Natural killer cell (primary cell): Measurements from ENCODE around the gene AKR1D1. TPM values are rescaled to one million over a fixed set of nuclear protein-coding genes. Genes with fewer than 3 reads are reported as not detected.

ENCODE experiments used
- ATAC-seq, 3 donors: fragments of 150-1000 bp in 2 of 3; fragments of 200-7000 bp in 1 of 3; cut with Tn5 transposase; 1 replicate in 1 of 3; 2 replicates in 2 of 3; pipeline ENCODE4 v1.10.0; 2021; ENCODE audit warnings: mild to moderate bottlenecking in 2 of 3, moderate library complexity in 2 of 3
- DNase-seq, 2 donors: peaks; one replicate each; pipeline versions ENCODE4 v3.0.0 to v3.0.0-alpha.2; 2013 to 2021; ENCODE audit warnings: mixed read lengths in 1 of 2
- H3K27ac ChIP-seq: one replicate; pipeline ENCODE4 v1.5.1; 2013; ENCODE audit warnings: mild to moderate bottlenecking, low read length
- H3K27me3 ChIP-seq: one replicate; pipeline ENCODE4 v1.6.1; 2013; ENCODE audit warnings: low read length; ENCODE audit not compliant: control insufficient read depth, insufficient read depth
- H3K36me3 ChIP-seq: one replicate; pipeline ENCODE4 v1.6.1; 2013; ENCODE audit warnings: low read length; ENCODE audit not compliant: control insufficient read depth, insufficient read depth
- H3K4me1 ChIP-seq: one replicate; pipeline ENCODE4 v1.6.1; 2013; ENCODE audit warnings: low read length; ENCODE audit not compliant: control insufficient read depth, insufficient read depth
- H3K4me3 ChIP-seq: one replicate; pipeline ENCODE4 v1.5.1; 2013; ENCODE audit warnings: low read length
- H3K9me3 ChIP-seq: one replicate; pipeline ENCODE4 v1.6.1; 2013; ENCODE audit warnings: low read length; ENCODE audit not compliant: control insufficient read depth, insufficient read depth
- H3K27ac Mint-ChIP-seq, 2 donors: one replicate each; pipeline ENCODE4 v1.8.0; 2022; ENCODE audit warnings: mild to moderate bottlenecking in 2 of 2, mixed read lengths in 2 of 2, moderate library complexity in 1 of 2
- H3K27me3 Mint-ChIP-seq, 2 donors: one replicate each; pipeline ENCODE4 v1.8.0; 2022; ENCODE audit warnings: low read depth in 2 of 2, mixed read lengths in 2 of 2
- H3K36me3 Mint-ChIP-seq: one replicate; pipeline ENCODE4 v1.8.0; 2022; ENCODE audit warnings: mixed read lengths
- H3K4me1 Mint-ChIP-seq, 2 donors: one replicate each; pipeline ENCODE4 v1.8.0; 2022; ENCODE audit warnings: mixed read lengths in 2 of 2
- H3K4me3 Mint-ChIP-seq: one replicate; pipeline ENCODE4 v1.8.0; 2022; ENCODE audit warnings: mild to moderate bottlenecking, moderate library complexity, mixed read lengths
- H3K9me3 Mint-ChIP-seq, 2 donors: one replicate each; pipeline ENCODE4 v1.8.0; 2022; ENCODE audit warnings: mixed read lengths in 2 of 2
- WGBS: methylation state at CpG from one replicate; pipeline ENCODE4 v1.1.7; 2013; ENCODE audit warnings: missing lambda C conversion rate; ENCODE audit not compliant: insufficient coverage; 5-methylcytosine and 5-hydroxymethylcytosine counted together
- intact Hi-C: fragments of 100-400 bp; cut with micrococcal nuclease; formaldehyde crosslinking; loops from one replicate; pipeline ENCODE4 v1.14.2; 2022
- total RNA-seq, 4 donors: library from RNA; stranded (reverse); fragments of 120-200 nt in 1 of 4; gene quantifications; one replicate each; pipeline versions ENCODE4 v1.2.3 to v1.2.4, GENCODE V29; 2013 to 2022
- TF ChIP-seq, protein P1 (sequence below): fragments of 200-600 bp; IDR thresholded peaks from one replicate; pipeline ENCODE4 v1.8.0; 2022; ENCODE audit warnings: antibody characterized with exemption

Gene AKR1D1
- total RNA-seq, 3 donors from 2014 or later (not counting 1 experiment from before 2014, with no cell fraction given), result not detected

DNA sequence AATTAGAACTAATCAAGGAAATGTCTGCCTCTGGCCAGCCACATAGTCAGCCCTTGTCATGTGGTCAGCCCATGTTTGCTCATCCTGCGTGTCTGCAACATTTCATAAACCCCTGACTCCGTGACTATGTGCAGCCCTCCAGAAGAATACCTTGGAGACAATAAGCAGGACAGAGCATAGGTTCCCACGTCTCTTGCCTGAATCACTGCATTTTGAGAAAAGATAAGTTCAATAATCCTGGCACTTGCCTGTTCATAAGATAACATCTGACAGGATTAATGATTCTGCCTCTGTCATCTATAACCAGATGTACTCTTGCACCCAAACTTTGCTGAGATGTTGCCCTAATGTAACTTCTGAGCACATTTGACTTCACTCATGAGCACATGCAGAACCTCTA, 78.4 kb downstream of the AKR1D1 start:
- TF ChIP-seq, protein P1, sequence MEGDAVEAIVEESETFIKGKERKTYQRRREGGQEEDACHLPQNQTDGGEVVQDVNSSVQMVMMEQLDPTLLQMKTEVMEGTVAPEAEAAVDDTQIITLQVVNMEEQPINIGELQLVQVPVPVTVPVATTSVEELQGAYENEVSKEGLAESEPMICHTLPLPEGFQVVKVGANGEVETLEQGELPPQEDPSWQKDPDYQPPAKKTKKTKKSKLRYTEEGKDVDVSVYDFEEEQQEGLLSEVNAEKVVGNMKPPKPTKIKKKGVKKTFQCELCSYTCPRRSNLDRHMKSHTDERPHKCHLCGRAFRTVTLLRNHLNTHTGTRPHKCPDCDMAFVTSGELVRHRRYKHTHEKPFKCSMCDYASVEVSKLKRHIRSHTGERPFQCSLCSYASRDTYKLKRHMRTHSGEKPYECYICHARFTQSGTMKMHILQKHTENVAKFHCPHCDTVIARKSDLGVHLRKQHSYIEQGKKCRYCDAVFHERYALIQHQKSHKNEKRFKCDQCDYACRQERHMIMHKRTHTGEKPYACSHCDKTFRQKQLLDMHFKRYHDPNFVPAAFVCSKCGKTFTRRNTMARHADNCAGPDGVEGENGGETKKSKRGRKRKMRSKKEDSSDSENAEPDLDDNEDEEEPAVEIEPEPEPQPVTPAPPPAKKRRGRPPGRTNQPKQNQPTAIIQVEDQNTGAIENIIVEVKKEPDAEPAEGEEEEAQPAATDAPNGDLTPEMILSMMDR, result no peak
- Histone ChIP-seq H3K27ac (no peak overlapping the region), H3K27me3 (no peaks in the 10 kb centered on the region), H3K9me3 (no peaks in the 10 kb centered on the region), H3K36me3 (no peaks in the 10 kb centered on the region), H3K4me3 (no peak overlapping the region), H3K4me1 (no peaks in the 10 kb centered on the region)
- Mint-ChIP-seq H3K27me3 (peaks cover 0 to 7% of the 10 kb centered on the region in 2 donors), H3K27ac (no peak overlapping the region), H3K9me3 (no peaks in the 10 kb centered on the region), H3K36me3 (no peaks in the 10 kb centered on the region), H3K4me3 (no peak overlapping the region), H3K4me1 (no peaks in the 10 kb centered on the region)
- ATAC-seq, result no peak
- DNase-seq, result no peak
- 87% methylated on average over 3 of the region's 3 CpGs for WGBS
- intact Hi-C loops, result no loop called here

DNA sequence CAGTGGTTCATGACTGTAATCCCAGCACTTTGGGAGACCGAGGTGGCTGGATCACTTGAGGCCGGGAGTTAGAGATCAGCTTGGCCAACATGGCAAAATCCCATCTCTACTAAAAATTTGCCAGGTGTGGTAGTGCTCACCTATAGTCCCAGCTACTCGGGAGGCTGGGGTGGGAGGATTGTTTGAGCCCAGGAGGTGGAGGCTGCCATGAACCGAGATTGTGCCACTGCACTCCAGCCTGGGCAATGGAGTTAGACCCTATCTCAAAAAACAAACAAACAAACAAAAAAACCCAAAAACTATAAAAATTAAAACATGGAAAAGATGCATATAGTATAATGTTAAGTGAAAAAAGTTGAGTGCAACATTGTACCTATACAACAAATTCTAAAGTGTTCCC, 81.4 kb downstream of the AKR1D1 start:
- peaks cover 0 to 3% of the 10 kb centered on the region in 2 donors for H3K27me3 Mint-ChIP-seq
- no peak overlapping the region for H3K4me3 ChIP-seq
- TF ChIP-seq, protein P1, result no peak
- ATAC-seq (no peak), DNase-seq (no peak)
- no peaks in the 10 kb centered on the region for H3K36me3 ChIP-seq
- H3K27ac Mint-ChIP-seq, result no peak overlapping the region
- H3K9me3 ChIP-seq, result no peaks in the 10 kb centered on the region
- WGBS, result 92% methylated on average over 3 of the region's 4 CpGs
- no peaks in the 10 kb centered on the region for H3K27me3 ChIP-seq
- H3K4me3 Mint-ChIP-seq, result no peak overlapping the region
- H3K9me3 Mint-ChIP-seq, result no peaks in the 10 kb centered on the region
- intact Hi-C loops, result no loop called here
- H3K4me1 Mint-ChIP-seq, result no peaks in the 10 kb centered on the region
- H3K36me3 Mint-ChIP-seq, result no peaks in the 10 kb centered on the region
- H3K27ac ChIP-seq, result no peak overlapping the region
- no peaks in the 10 kb centered on the region for H3K4me1 ChIP-seq

DNA sequence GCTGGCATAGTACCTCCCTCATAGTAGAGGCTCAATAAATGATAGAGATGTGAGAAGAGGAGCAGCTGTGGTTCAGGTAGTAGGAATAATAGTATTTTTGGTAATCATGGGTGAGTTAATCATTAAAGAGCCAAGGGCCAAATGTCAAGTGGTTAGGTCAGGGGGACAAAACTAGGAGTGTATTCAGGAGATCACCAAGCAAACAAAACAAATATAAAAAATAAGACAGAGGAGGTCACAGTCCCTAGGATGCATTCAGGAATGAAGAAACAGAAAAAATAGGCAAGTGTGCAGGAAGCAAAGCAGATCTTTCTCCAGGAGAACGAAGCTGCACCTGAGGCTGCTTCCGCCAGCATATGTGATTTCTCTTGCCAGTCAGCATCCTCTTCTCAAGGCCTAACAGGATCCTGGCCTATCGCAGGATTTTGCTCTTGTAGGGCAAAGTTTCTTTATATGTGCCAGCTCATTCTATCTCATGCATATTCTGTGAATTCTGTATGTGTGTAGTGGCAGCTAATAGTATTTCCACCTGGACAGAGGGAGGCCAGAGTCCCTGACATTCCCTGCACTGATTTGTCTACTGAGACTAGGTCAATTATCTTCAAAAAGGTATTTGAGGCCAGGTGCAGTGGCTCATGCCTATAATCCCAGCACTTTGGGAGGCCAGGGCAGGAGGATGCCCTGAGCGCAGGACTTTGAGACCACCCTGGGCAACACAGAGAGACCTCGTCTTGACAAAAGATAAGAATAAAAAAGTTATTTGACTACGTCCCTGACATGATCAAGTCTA, 82.7 kb downstream of the AKR1D1 start:
- Histone ChIP-seq H3K9me3 (no peaks in the 10 kb centered on the region), H3K27me3 (no peaks in the 10 kb centered on the region), H3K4me3 (no peak overlapping the region), H3K36me3 (no peaks in the 10 kb centered on the region), H3K4me1 (no peaks in the 10 kb centered on the region), H3K27ac (no peak overlapping the region)
- H3K4me3 Mint-ChIP-seq, result no peak overlapping the region
- TF ChIP-seq, protein P1, result no peak
- no peaks in the 10 kb centered on the region for H3K9me3 Mint-ChIP-seq
- no peak overlapping the region for H3K27ac Mint-ChIP-seq
- no peaks in the 10 kb centered on the region for H3K36me3 Mint-ChIP-seq
- WGBS, result 88% methylated on average over 6 of the region's 6 CpGs
- DNase-seq (no peak), ATAC-seq (no peak)
- H3K4me1 Mint-ChIP-seq, result no peaks in the 10 kb centered on the region
- intact Hi-C loops, result no loop called here
- H3K27me3 Mint-ChIP-seq, result no peaks in the 10 kb centered on the region
